AG09309 (cell line): ENCODE results near the gene SSH3.
A peak's percentile ranks its signal among the peaks of the same experiment; 100 is the strongest.

Experiments
- DNase-seq: peaks from one replicate; pipeline ENCODE4 v3.0.0-alpha.2; 2010; ENCODE audit warnings: low read depth
- H3K4me3 ChIP-seq: 2 replicates; pipeline ENCODE4 v1.5.1; 2011; ENCODE audit warnings: mild to moderate bottlenecking, low read depth, low read length, moderate library complexity; ENCODE audit not compliant: control insufficient read depth
- TF ChIP-seq, protein P1 (sequence below): IDR thresholded peaks from 2 replicates; pipeline ENCODE4 v1.5.1; 2011; ENCODE audit warnings: mild to moderate bottlenecking, low read depth, low read length, inconsistent platforms; ENCODE audit not compliant: insufficient read depth, control insufficient read depth; ENCODE audit errors: missing control alignments

Gene SSH3

DNA sequence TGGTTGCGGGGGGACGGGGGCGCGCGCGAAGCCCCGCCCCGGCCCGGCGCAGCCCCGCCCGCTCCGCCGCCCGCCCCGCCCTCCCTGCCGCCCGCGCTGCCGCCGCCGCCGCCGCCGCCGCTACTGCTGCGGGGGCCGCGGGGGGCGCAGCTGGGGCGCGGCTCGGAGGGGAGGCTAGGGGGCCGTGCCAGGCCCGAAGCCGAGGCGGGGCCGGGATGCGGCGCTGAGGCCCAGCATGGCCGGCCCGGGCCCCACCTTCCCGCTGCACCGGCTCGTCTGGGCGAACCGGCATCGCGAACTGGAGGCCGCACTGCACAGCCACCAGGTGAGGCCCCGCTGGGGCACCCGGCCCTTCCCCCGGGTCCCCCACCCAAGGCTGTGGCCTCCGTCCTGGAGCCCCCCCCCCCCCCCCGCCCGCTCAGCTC is 14.1 kb upstream of the SSH3 start, which contains the start of gene ANKRD13D:
Gene ANKRD13D (plus strand): TSS at position 78 of the 425 bp plus-strand sequence. CDS start 158 bp downstream, at position 236.
- no peak for DNase-seq
- H3K4me3 ChIP-seq: peak within 1 kb of the TSS; percentile 88
- TF ChIP-seq, protein P1, sequence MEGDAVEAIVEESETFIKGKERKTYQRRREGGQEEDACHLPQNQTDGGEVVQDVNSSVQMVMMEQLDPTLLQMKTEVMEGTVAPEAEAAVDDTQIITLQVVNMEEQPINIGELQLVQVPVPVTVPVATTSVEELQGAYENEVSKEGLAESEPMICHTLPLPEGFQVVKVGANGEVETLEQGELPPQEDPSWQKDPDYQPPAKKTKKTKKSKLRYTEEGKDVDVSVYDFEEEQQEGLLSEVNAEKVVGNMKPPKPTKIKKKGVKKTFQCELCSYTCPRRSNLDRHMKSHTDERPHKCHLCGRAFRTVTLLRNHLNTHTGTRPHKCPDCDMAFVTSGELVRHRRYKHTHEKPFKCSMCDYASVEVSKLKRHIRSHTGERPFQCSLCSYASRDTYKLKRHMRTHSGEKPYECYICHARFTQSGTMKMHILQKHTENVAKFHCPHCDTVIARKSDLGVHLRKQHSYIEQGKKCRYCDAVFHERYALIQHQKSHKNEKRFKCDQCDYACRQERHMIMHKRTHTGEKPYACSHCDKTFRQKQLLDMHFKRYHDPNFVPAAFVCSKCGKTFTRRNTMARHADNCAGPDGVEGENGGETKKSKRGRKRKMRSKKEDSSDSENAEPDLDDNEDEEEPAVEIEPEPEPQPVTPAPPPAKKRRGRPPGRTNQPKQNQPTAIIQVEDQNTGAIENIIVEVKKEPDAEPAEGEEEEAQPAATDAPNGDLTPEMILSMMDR: no peak

DNA sequence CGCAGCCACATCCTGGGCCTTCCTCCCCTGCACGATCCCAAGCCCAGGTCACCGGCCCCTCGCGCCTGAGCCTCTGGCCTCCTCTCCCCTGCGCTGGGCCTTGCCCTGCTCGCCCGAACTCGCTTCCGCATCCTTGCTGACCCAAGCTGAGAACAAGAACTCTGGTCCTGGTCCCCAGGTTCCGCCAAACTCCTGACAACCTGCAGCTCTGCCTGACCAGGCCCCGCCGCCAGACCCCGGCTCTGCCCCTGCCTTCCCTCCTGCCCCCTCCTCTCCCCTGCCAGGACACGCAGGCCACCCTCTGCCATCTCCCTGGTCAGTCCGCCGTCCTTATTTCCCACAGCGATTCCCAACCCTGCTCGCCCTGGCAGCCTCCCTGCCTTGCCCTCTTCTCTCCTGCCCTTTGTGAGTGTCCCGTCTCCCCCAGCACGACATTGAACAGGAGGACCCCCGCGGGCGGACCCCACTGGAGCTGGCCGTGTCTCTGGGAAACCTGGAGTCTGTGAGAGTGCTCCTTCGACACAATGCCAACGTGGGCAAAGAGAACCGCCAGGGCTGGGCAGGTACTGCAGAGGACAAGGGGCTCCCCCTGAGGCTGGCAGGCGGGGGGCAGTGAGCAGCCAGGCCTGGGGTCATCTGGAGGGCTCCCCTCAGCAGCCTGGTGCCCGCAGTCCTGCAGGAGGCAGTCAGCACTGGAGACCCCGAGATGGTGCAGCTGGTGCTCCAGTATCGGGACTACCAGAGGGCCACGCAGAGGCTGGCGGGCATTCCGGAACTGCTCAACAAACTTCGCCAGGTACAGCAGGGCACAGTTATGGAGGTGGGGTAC is 13.5 kb upstream of the SSH3 start:
- TF ChIP-seq, protein P1: no peak
- no peak for DNase-seq
- H3K4me3 ChIP-seq: peak overlapping the region; percentile 88

DNA sequence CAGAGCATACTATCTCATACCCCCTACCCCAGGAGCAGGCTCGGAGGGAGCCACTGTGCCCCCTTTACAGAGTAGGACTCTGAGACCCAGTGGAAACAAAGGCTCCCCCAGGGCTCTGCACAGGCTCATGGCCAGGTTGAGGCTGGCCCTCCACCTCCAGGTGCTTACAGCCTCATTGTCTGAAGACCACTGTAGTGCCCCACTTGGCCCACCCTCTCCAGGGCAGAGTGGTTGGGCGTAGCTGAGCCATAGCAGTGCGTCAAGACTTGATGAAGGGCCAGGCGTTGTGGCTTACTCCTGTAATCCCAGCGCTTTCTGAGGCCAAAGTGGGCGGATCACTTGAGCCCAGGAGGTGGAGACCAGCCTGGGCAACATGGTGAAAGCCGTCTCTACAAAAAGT is 12.5 kb upstream of the SSH3 start:
- H3K4me3 ChIP-seq: peak overlapping the region; percentile 88; the same call in 1 of the 2 replicates
- TF ChIP-seq, protein P1: no peak
- DNase-seq: peak; percentile 41

- no peak overlapping the region for H3K4me3 ChIP-seq
- TF ChIP-seq, protein P1: no peak
- DNase-seq: no peak
These were observed 11.6 kb upstream of the SSH3 start for GRCh38 chr11:67291481-67292381.

DNA sequence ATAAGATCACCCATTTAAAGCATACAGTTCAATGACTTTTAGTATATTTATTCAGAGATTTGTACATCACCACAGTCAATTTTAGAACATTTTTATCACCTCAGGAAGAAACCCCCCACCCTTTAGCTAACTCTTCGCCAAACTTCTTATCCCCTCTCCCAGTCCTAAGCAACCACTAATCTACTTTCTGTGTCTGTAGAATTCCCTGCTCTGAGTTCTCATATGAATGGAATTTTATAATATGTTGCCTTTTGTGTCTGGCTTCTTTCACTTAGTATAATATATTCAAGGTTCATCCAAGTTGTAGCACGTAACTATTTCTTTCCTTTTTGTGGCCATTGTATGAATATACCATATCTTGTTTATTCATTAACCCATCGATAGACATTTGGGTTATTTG is 10.7 kb upstream of the SSH3 start:
- DNase-seq: no peak
- TF ChIP-seq, protein P1: no peak
- H3K4me3 ChIP-seq: no peak overlapping the region

- TF ChIP-seq, protein P1: no peak
- H3K4me3 ChIP-seq: no peak overlapping the region
- no peak for DNase-seq
These were observed 10.2 kb upstream of the SSH3 start for GRCh38 chr11:67293090-67293489.
